Vagina (tissue), 2 donors: ENCODE results near the gene LIMS1.

Source experiments
- CTCF ChIP-seq, 3 experiments: fragments of 450-650 bp in 2 of 3; fragments of 200-600 bp in 1 of 3; sonication (generic) in 1 of 3; IDR thresholded peaks; one replicate each; pipeline ENCODE4 v1.5.1; 2017 to 2019; ENCODE audit warnings: antibody characterized with exemption in 3 of 3, mild to moderate bottlenecking in 2 of 3, moderate library complexity in 2 of 3
- POLR2A ChIP-seq, 2 donors: fragments of 450-650 bp; IDR thresholded peaks; one replicate each; pipeline ENCODE4 v1.6.1; 2017; ENCODE audit warnings: antibody characterized with exemption in 2 of 2, mild to moderate bottlenecking in 2 of 2, moderate library complexity in 2 of 2

- TF ChIP-seq POLR2A (IDR thresholded peaks at IDR 0.05) (no peak), CTCF (IDR thresholded peaks at IDR 0.05) (no peak)
Observed at GRCh38 chr2:108701208-108701607, 166.9 kb downstream of the LIMS1 start.
